ENCODE measurements around the gene NELL2. TPM values are rescaled to one million over a fixed set of nuclear protein-coding genes. Genes with fewer than 3 reads are reported as not detected.

Gene NELL2
- polyA plus RNA-seq, 1 of the 3 experiments (the other 2 are of a cell fraction) = 0.35 TPM

GRCh38 chr12:44488180-44488579 lies 387.9 kb downstream of the NELL2 start:
- Histone ChIP-seq H3K4me3 (ENCODE audit: low read depth in 2 of 2, low read length in 1 of 2) (no peak overlapping the region), H3K27ac (ENCODE audit: low read depth in 2 of 2, low read length in 1 of 2) (no peak overlapping the region), H2AFZ (ENCODE audit: low read depth) (no peak overlapping the region), H3K36me3 (replicated peaks in 1 of 2; ENCODE audit: control insufficient read depth in 1 of 2, insufficient read depth in 2 of 2, low read length in 1 of 2) (no peaks in the 10 kb centered on the region), H3K9me3 (no peaks in the 10 kb centered on the region), H3K4me1 (ENCODE audit: control insufficient read depth in 1 of 2, insufficient read depth in 2 of 2, low read depth in 1 of 2, low read length in 1 of 2) (no peaks in the 10 kb centered on the region), H3K4me2 (no peak overlapping the region), H3K27me3 (ENCODE audit: insufficient read depth) (no peaks in the 10 kb centered on the region), H3F3A (replicated peaks; ENCODE audit: insufficient read depth) (no peaks in the 10 kb centered on the region), H4K20me1 (ENCODE audit: insufficient read depth) (no peaks in the 10 kb centered on the region), H3K9ac (no peak overlapping the region), H3K79me2 (ENCODE audit: insufficient read depth) (no peaks in the 10 kb centered on the region), H3K9me2 (no peaks in the 10 kb centered on the region)
- TF ChIP-seq USF1 (IDR thresholded peaks at IDR 0.05; ENCODE audit: borderline replicate concordance, low read depth) (no peak), CTCF (IDR thresholded peaks at IDR 0.05) (no peak), SMC3 (IDR thresholded peaks at IDR 0.05; ENCODE audit: low read depth, low read length) (no peak), EP300 (IDR thresholded peaks at IDR 0.05; ENCODE audit: borderline replicate concordance in 1 of 2, low read depth in 1 of 2, low read length in 1 of 2) (no peak), RCOR1 (IDR thresholded peaks at IDR 0.05; ENCODE audit: low read length) (no peak), MAX (IDR thresholded peaks at IDR 0.05; ENCODE audit: low read depth) (no peak), POLR2AphosphoS5 (IDR thresholded peaks at IDR 0.05; ENCODE audit: low read depth, low read length) (no peak), TAF1 (IDR thresholded peaks at IDR 0.05; ENCODE audit: borderline replicate concordance, low read depth, low read length) (no peak), TEAD4 (IDR thresholded peaks at IDR 0.05; ENCODE audit: borderline replicate concordance, insufficient read depth) (no peak)
- DNase-seq = no peak
- WGBS (ENCODE audit: low lambda C conversion rate) = 57% methylated on average over 3 of the region's 3 CpGs
- POLR2A ChIA-PET = no interaction called here
- CTCF ChIA-PET = no interaction called here

GRCh38 chr12:44484862-44485261 lies 391.3 kb downstream of the NELL2 start:
- Histone ChIP-seq H3K4me2 (no peak overlapping the region), H3K27ac (ENCODE audit: low read depth in 2 of 2, low read length in 1 of 2) (no peak overlapping the region), H3K36me3 (replicated peaks in 1 of 2; ENCODE audit: control insufficient read depth in 1 of 2, insufficient read depth in 2 of 2, low read length in 1 of 2) (no peaks in the 10 kb centered on the region), H3K9ac (no peak overlapping the region), H3F3A (replicated peaks; ENCODE audit: insufficient read depth) (no peaks in the 10 kb centered on the region), H3K4me3 (ENCODE audit: low read depth in 2 of 2, low read length in 1 of 2) (no peak overlapping the region), H3K9me3 (no peaks in the 10 kb centered on the region), H3K27me3 (ENCODE audit: insufficient read depth) (no peaks in the 10 kb centered on the region), H3K79me2 (ENCODE audit: insufficient read depth) (no peaks in the 10 kb centered on the region), H3K9me2 (no peaks in the 10 kb centered on the region), H4K20me1 (ENCODE audit: insufficient read depth) (no peaks in the 10 kb centered on the region), H2AFZ (ENCODE audit: low read depth) (no peak overlapping the region), H3K4me1 (ENCODE audit: control insufficient read depth in 1 of 2, insufficient read depth in 2 of 2, low read depth in 1 of 2, low read length in 1 of 2) (no peaks in the 10 kb centered on the region)
- WGBS (ENCODE audit: low lambda C conversion rate) = 3% methylated on average over 1 of the region's 1 CpG
- no peak for DNase-seq
- ChIA-PET POLR2A (no interaction called here), CTCF (no interaction called here)
- TF ChIP-seq FOXM1 (IDR thresholded peaks at IDR 0.05; ENCODE audit: low read depth) (no peak), MXI1 (IDR thresholded peaks at IDR 0.05; ENCODE audit: low read depth, low read length) (no peak), NFIC (IDR thresholded peaks at IDR 0.05; ENCODE audit: borderline replicate concordance) (no peak)

Data from SK-N-SH (cell line).